ELF-1 (cell line): ENCODE results near the gene UGT2B11.
"Not testable (repeated sequence)": the region's sequence is repeated elsewhere in the genome, so short reads cannot be mapped to it uniquely, and the experiment has no call there.

Source experiments
- DNase-seq: peaks from one replicate; pipeline ENCODE4 v3.0.0-alpha.2; 2016; ENCODE audit warnings: low read depth, low spot score

The UGT2B11 gene

GRCh38 chr4:69214716-69215115 lies at the start of gene UGT2B11:
Gene UGT2B11, minus strand, starts transcription at chr4:69214748. Its CDS starts 26 bp downstream, at chr4:69214722.
- DNase-seq, result no peak

- not testable (repeated sequence) for DNase-seq
Measured at GRCh38 chr4:69253147-69253772, 38.7 kb upstream of the UGT2B11 start.

GRCh38 chr4:69250884-69251283 lies 36.3 kb upstream of the UGT2B11 start:
- DNase-seq, result not testable (repeated sequence)

GRCh38 chr4:69242562-69243240 lies 28.2 kb upstream of the UGT2B11 start:
- not testable (repeated sequence) for DNase-seq

GRCh38 chr4:69241746-69242145 lies 27.2 kb upstream of the UGT2B11 start:
- not testable (repeated sequence) for DNase-seq

- DNase-seq, result not testable (repeated sequence)
Measured at GRCh38 chr4:69240787-69241186, 26.2 kb upstream of the UGT2B11 start.

GRCh38 chr4:69239557-69240168 lies 25.1 kb upstream of the UGT2B11 start:
- no peak for DNase-seq

GRCh38 chr4:69239092-69239491 lies 24.5 kb upstream of the UGT2B11 start:
- no peak for DNase-seq

GRCh38 chr4:69224891-69225290 lies 10.3 kb upstream of the UGT2B11 start:
- no peak for DNase-seq

GRCh38 chr4:69223277-69223676 lies 8.7 kb upstream of the UGT2B11 start:
- not testable (repeated sequence) for DNase-seq

- not testable (repeated sequence) for DNase-seq
Measured at GRCh38 chr4:69218491-69218890, 3.9 kb upstream of the UGT2B11 start.

- DNase-seq, result no peak
Measured at GRCh38 chr4:69210911-69211310, 3.6 kb downstream of the UGT2B11 start.

- not testable (repeated sequence) for DNase-seq
Measured at GRCh38 chr4:69198506-69198905, 16.0 kb downstream of the UGT2B11 start.

- DNase-seq, result no peak
Measured at GRCh38 chr4:69196209-69196965, 18.2 kb downstream of the UGT2B11 start.

- no peak for DNase-seq
Measured at GRCh38 chr4:69194166-69194565, 20.4 kb downstream of the UGT2B11 start.

GRCh38 chr4:69191905-69192304 lies 22.6 kb downstream of the UGT2B11 start:
- DNase-seq, result not testable (repeated sequence)

- not testable (repeated sequence) for DNase-seq
Measured at GRCh38 chr4:69190621-69191020, 23.9 kb downstream of the UGT2B11 start.

GRCh38 chr4:69181519-69182169 lies 32.9 kb downstream of the UGT2B11 start:
- not testable (repeated sequence) for DNase-seq

GRCh38 chr4:69179817-69180216 lies 34.7 kb downstream of the UGT2B11 start:
- DNase-seq, result not testable (repeated sequence)

GRCh38 chr4:69178751-69179205 lies 35.8 kb downstream of the UGT2B11 start:
- not testable (repeated sequence) for DNase-seq
